Stimulated activated CD4-positive, alpha-beta T cell treated with anti-CD3 and anti-CD28 coated beads, TNF-alpha, amount 100 ng/mL, for 1 hour (primary cell): ENCODE results near the gene TSSK6.

Experiments used
- DNase-seq, 3 donors: peaks; one replicate each; pipeline ENCODE4 v3.0.0-alpha.2; 2020; ENCODE audit warnings: low read depth in 3 of 3, low spot score in 1 of 3

TSSK6 gene

GRCh38 chr19:19507354-19507753 lies 8.0 kb downstream of the TSSK6 start:
- DNase-seq = no peak

DNA sequence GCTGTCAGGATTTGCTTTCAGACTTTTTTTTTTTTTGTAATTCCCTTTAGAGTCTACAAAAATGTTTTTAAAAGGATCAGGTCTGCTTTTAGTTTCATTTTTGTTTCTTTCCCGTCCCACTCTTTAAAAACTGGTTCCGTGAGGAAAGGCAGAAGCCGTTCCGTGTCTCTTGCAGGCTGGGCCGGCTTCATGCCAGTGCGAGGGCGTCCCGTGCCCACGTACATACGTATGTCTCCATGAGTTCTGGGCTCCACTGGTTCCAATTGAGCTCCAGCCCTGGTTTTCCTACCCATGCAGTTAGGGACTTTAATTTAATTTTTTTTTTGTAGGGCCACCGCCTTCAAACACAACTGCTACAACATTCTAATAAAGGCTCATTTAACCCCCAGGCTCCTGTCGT lies 8.8 kb downstream of the TSSK6 start:
- DNase-seq = no peak

DNA sequence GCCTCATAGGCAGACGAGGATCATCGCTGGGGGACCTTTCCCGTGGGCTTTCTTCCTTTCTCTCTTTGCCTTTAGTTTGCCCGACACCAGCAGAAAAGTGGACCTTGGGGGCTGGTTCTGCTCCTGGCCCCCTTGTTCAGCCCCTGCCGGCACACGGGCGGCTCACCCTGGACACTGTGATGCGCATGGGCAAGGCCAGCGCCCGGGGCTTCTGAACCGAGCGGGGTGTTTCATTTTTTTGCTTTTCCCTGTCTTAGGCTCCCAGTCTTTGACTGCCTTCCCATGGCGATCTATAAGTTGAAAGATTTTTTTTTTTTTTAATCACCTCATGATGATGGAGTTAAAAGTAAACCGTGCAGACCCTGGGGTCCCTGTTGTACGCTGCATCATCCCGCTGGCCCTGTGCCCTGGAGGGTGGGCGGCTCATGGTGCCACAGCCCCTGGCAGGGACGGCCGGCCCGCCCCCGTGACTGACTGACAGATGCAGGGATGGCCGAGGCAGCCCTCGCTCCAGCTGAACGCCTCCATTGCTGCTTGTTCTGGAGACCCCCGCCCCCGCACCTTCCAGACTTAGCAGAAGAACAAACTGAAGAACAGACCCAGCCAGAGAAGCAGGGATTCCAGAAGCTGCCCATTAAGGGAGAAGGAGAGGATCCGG lies 9.6 kb downstream of the TSSK6 start:
- no peak for DNase-seq

- no peak for DNase-seq
Measured at GRCh38 chr19:19504754-19505668, 10.3 kb downstream of the TSSK6 start.

DNA sequence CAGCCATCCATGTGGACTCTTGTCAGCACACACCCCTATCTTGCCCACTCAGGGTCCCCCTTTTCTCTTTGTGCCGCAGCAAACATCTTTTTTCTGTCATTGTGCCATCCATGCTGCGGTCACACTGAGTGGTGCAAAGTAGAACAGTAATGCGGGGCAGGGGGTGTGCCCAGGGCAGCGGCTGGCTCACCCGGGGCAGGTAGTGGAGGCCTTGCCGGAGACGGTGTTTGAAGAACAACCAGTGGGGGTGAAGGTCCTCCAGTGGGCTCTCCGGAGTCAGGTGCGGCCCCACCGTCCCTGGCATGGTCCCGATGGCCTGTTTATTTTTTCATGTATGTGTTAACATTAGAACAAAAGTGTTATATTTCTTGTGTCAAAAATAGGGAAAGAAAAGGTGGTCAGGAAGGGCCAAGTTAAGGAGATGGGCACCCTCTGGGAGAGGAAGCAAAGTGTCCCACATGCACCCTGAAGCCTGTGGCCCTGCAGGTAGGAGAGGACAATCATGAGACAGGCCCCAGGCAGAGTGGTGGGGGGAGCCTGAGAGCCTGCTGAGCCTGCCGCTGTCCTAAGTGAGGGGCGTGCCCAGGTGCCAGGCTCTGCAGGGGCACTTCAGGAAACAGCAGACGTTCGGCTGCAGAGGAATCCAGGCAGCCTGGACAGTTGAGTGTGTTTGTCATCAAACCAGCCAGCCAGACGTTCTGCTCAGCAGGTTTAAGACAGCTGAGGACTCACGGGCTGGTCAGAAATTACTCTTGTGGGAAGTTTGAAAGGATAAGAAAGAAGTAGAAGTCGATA lies 12.3 kb downstream of the TSSK6 start:
- DNase-seq = no peak

DNA sequence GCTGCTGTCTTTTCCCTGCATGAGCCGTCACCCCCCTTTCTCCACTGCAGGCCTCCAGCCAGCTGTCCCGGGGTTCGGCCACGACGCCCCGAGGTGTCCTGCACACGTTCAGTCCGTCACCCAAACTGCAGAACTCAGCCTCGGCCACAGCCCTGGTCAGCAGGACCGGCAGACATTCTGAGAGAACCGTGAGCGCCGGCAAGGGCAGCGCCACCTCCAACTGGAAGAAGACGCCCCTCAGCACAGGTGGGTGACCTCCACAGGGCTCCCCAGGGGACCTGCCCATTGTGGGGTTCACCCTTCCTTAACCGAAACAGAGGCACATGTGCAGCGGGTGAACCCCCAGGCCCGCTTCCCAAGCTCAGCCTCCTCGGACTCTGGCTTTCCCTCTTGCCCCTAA lies 13.1 kb downstream of the TSSK6 start:
- no peak for DNase-seq

GRCh38 chr19:19501798-19502197 lies 13.6 kb downstream of the TSSK6 start:
- DNase-seq = no peak

GRCh38 chr19:19500975-19501644 lies 14.2 kb downstream of the TSSK6 start:
- DNase-seq = no peak

DNA sequence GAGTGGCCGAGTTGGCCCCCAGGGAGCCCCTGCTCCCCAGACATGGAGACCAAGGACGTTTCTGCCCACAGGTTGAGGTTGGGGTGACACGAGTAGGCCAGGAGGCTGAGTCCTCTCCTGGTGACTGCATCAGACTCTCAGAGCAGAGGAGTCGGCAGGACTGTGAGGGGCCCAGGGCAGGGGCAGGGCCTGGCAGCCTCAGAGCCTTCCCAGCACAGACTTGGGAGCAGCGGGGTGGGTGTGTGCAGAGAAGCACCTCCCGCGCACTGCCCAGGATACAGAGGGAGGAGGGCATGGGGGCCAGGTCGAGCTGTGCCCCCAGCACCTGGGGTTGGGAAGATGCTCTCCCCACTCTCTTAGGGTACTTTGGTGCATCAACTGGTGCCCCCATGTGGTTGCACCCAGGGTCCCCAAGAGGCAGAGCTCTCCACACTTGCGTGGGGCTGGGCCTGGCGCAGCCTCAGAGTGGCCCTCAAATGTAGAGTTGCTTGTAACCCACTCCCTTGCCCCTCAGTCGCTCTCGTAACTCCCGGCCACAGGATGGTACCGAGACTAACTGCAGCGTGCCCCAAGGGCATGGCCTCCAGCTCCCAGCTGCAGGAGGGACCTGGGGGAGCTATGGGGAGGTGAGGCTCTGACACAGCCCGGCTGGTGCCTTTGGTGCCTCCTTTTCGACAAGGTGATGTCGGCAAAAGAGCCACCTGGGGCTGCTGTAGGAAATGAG lies 15.9 kb downstream of the TSSK6 start:
- no peak for DNase-seq

DNA sequence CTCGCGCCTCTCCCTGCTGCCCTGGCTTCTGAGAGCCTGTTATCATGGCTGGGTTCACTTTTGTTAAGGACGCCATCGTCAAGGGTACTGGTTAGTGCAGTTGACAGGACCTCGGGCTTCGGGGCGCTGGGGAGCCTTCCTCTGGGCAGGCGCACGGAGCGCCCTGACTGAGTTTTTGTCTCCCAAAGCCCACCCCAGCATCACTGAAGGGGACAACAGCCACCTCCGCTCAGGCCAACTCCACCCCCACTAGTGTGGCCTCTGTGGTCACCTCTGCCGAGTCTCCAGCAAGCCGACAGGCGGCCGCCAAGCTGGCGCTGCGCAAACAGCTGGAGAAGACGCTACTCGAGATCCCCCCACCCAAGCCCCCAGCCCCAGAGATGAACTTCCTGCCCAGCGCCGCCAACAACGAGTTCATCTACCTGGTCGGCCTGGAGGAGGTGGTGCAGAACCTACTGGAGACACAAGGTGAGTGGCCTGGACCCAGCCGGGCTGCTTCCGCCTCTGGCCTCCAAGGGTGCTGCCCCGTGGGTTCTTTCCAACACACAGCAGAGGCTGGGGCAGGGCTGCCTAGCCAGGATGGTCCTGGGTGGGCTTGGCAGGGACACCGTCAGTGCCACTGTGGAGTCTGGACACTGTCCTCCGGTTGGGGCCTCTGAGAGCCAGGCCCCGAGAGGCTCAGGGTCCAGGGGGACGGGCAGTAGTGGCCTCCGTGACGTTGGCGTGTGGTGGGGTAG lies 16.9 kb downstream of the TSSK6 start:
- DNase-seq = no peak

GRCh38 chr19:19495614-19496603 lies 19.4 kb downstream of the TSSK6 start:
- no peak for DNase-seq

GRCh38 chr19:19493841-19494546 lies 21.4 kb downstream of the TSSK6 start:
- DNase-seq = no peak

DNA sequence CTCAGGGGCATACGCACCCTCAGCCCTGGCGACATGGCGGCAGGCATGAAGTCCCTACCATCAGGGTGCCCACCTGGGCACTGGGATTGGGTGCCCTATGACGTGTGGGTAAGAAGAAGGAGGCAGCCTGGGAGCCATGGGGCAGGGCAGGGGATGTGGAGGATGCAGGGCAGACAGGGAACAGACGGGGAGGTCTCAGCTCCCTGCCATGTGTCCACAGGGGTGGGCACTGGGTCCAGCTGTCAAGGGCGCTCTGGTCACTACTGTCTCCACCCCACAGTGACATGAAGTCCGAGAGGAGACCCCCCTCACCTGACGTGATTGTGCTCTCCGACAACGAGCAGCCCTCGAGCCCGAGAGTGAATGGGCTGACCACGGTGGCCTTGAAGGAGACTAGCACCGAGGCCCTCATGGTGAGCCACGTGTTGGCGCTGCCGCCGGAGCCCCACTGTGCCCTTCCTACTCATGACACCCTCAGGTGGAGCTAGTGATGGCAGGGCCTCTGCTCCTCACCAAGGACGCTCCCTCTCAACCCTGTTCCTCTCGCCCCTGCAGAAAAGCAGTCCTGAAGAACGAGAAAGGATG lies 23.2 kb downstream of the TSSK6 start:
- DNase-seq = no peak

GRCh38 chr19:19491321-19492025 lies 23.9 kb downstream of the TSSK6 start:
- no peak for DNase-seq

DNA sequence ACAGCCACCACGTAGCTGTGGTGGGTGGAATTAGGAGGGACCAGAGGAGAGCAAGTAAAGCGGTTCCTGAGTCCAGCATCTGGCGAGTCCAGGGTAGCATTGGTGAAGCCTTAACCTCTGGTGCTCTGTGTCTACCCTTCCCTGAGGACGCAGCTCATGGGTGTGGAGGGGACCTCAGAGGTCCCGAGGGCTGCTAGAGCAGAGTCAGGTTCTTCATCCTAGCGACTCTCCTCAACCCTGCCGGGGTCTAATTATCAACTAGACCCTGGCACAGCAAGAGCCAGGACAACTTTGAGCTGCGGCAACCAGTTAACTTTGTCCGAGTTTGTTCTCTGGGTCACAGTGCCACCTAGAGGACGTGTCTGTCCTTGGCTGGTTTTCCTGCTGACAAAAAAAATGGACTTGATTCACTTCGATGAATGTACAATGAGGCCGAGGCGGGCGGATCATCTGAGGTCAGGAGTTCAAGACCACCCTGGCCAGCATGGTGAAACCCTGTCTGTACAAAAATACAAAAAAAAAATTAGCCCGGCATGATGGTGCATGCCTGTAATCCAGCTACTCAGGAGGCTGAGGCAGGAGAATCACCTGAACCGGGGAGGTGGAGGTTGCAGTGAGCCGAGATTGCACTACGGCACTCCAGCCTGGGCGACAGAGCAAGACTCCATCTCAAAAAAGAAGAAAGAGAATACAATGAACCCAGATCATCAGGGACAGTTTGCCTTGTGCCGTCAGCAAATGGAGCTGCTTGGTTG lies 25.0 kb downstream of the TSSK6 start:
- peak; percentile 52 to 61 (median 61) for DNase-seq

DNA sequence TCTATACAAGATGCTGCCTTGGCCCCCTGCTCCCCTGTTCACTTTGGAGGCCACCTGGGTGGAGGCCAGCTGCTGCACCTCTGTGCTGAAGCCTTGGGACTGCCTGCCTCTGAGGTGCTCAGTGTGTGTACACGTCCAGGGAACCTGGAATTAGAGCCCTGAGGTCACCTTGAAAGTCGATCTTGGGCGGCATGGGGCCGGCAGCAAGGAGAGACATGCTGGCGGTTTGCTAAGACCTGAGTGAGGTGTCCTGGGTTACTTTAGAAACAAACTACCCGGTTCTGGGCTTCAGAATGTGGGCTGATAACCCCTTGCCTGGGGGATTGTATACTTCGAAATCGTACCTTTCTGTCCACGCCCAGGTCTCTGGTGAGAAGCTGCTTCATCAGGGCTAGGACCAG lies 25.5 kb downstream of the TSSK6 start:
- no peak for DNase-seq
